Stimulated activated naive CD4-positive, alpha-beta T cell treated with Interleukin-2 at 50 U/mL for 16 hours (primary cell): ENCODE measurements around the gene ANKRD27.
"Not testable (repeated sequence)": the region's sequence is repeated elsewhere in the genome, so short reads cannot be mapped to it uniquely, and the experiment has no call there.

Source experiments
- DNase-seq: peaks from one replicate; lab custom pipeline; 2025; lab: John Stamatoyannopoulos, UW

ANKRD27 gene

DNA sequence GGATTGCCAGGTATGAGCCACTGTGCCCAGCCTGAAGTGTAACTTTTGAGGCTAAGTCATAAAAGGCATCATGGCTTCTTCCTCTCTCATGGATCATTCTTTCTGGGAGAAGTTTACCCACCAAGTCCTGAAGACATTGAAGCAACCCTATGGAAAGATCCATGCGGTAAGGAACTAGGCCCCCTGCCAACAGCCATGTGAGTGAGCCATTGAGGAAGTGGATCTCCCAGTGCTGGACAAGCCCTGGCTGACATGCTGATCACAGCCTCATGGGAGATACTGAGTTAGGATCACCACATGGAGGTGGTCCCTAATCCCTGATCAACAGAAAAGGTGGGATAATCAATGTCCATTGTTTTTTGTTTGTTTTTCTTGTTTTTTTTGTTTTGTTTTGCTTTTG lies 13.3 kb upstream of the ANKRD27 start:
- DNase-seq: no peak

DNA sequence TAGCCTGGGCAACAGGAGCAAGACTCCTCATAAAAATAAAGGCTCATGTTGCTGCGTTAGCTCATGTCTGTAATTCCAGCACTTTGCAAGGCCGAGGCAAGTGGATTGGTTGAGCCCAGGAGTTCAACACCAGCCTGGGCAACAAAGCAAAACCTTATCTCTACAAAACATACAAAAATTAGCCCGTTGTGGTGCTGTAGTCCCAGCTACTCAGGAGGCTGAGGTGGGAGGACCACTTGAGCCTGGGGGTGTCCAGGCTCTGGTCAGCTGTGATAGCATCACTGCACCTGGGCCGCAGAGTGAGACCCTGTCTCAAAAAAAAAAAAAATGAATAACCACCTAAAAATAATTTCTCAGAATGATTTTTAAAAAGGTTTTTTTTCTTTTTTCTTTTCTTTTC lies 12.7 kb upstream of the ANKRD27 start:
- DNase-seq: no peak

DNA sequence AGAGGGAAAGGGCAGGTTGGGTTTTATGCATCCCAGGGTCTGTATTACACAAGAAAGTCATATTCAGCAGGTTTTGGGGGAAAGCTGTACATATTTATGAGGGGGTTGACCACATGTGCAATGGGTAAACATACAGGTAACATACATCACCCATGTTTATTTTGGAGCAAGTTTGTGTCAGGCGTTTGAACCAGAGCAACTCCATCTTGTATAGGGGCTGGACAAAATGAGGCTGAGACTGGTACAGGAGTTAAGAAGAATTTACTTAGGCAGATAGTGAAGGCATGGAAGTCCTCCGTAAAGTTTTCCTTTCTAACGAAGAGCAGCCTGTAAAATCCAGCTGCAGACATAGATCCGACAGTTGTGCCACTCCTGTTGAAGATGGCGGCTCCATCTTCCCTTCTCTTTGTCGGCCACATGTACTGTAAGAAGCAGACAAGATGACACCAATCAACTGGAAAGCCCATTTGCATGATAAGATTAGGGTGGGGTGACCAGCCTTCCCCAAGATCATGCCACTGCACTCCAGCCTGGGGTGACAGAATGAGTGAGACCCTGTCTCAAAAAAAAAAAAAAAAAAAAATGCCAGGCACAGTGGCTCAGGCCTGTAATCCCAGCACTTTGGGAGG lies 12.0 kb upstream of the ANKRD27 start:
- DNase-seq: no peak

DNA sequence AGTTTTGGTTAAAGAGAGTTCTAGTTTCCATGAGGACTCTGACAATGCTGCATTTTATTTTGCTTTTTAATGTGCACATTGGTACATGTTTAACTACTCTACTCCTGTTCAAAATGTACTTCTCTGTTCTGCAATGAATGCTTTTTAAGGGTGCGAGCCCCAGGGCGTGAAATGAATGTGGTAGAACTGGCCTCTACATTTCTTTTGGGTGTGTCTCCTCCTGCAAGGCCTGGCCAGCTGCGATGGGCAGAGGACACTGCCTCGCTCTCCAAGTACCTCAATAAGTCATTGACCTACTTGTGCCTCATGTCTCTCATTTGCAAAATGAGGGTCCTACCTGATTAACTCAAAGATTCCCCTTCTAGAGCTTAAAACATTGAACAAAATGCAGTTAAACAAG lies 7.3 kb upstream of the ANKRD27 start:
- no peak for DNase-seq

DNA sequence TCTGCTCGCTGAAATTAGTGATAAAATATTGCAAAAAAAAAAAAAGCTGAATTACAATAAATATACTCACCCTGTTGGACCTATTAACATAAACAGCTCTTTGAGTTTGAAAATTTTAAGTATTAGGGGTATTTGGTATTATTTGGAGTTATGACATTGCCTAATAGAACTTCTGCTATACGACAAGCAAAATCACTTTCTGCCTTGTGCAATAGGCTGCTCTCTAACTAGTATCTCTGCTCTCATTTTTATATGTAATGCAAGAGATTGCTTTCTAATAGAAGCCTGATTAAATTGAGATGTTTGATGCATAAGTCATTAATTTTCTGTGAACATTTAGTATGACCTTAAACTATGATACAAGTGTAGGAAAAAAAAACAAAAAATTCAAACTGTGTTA lies 6.0 kb upstream of the ANKRD27 start:
- DNase-seq: no peak

DNA sequence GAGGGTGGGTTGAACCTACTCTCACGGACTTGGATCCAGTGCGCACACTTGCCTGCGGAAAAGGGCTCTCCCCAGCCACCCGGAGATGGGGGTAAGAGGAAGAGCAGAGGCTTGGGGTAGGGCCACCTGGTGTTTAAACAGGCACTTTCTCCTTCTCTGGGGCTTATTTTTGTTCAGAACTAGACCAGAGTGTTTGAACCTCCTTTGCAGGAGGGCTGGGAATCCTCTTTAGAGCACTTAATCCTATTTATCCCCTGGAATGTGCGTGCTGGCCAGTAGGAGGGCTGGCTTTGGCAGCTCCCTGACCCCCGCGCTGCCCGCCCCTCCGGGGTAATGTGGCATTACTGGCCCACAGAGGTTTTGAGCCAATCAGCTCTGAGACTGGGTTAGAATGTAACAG lies 2.7 kb upstream of the ANKRD27 start:
- DNase-seq: no peak

DNA sequence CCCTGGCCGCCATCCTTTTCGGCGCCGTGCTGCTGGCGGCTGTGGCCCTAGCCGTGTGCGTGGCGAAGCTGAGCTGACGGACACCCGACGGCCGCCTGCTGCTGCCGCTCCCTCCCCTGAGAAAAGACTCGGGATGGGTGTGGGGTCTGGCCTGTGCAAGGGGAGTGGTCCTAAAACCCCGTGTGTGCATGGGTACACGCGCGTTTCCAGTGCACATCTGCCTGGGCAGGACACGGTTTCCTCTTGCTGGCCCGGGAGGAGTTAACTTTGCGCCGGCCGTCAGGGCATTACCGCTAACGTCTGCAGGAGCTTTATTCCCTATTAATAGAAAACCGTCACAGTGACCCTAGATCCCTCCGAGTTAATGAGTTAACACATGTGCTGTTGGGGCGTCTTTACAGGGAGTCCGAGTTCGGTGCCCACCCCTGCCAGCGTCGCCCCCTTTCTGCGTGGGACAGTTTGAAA lies 1.9 kb upstream of the ANKRD27 start:
- DNase-seq: no peak

DNA sequence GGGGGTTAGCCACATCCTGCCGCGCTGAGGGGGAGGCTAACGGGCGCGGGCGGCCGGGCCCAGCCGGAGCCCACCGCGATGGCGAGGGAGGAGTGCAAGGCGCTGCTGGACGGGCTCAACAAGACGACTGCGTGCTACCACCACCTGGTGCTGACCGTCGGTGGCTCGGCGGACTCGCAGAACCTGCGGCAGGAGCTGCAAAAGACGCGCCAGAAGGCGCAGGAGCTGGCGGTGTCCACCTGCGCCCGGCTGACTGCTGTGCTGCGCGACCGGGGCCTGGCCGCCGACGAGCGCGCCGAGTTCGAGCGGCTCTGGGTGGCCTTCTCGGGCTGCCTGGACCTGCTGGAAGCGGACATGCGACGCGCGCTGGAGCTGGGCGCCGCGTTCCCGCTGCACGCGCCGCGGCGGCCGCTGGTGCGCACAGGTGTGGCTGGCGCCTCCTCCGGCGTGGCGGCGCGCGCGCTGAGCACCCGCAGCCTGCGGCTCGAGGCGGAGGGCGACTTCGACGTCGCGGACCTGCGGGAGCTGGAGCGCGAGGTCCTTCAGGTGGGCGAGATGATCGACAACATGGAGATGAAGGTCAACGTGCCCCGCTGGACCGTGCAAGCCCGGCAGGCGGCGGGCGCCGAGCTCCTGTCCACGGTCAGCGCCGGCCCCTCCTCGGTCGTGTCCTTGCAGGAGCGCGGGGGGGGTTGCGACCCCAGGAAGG lies 1.4 kb upstream of the ANKRD27 start:
- DNase-seq: no peak

DNA sequence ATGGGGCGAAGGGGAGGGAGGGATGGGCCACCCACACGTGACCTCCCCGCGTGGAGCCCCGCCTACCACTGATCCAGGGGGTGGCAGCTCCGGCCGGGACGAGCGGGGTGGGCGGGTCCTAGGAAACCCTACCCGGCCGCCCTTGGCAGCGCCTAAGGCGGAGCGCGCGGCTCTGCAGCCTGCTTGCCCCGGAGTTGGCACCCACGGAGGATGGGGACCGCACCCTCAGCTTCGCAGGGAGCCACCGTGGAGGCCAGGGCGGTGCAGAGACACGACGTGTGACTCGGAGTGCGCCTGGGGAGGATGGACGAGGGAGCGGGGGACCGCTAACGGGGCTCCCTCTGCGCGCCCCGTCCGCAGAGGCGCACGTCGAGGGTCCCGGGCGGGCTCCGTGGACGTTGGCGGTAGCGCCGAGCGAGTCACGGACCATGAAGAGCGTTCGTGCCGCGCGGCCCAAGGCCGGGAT lies 773 bp upstream of the ANKRD27 start, which contains the start of gene RGS9BP:
Gene RGS9BP (plus strand): TSS at position 129 of the 466 bp plus-strand sequence. CDS start 416 bp downstream, outside the sequence.
- DNase-seq: peak; percentile 70

DNA sequence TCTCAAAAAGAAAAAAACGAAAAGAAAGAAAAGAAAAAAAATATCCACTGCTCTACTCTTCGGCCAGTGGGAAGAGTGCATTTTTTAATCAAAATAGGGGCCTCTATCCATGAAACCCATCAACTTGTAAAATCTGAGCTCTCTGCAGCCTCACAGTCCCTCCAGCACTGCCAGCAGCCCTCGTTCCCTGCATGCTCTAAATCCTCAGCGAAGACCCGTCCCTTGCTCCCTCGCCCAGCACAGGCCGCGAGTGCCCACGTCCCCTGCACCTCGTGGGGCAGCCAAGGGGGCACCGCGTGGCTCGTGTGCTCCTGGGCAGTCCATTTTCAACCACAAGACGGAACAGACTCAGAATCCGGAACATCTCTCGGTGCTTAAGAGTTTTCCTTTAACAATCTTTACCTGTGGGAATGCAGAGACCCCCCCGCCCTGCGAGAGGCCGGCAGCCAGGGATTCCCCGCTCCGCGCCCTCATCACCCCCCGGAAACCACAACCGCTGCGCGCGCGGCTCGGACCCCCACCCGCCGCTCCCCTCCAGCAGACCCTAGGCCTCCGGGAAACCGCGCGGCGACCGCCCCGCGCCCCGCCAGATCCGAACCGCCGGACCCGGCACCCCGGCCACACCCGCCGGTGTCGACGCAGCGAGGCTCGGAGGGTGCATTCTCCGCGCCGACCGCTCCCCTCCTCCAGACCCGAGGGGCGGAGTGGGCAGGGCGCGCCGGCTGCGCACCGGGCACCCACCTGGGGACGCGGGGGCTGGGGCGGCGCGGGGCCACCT lies 638 bp downstream of the ANKRD27 start:
- no peak for DNase-seq

DNA sequence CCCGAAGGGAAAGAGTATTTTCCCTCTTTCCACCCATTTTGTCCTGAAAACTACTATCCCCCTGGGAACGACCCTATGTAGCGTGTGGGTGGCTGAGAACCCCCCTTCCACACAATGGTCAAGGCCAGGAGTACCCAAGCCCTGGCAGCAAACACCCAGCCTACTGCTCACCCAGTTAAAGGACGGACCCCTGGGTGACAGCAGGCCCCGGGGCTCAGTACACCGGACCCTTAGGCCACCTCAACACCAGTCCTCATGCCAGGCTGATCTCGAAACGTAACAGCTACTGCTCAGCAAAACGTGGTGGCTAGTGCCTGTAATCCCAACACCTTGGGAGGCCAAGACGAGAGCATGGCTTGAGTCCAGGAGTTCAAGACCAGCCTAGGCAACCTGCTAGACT lies 1.4 kb downstream of the ANKRD27 start:
- no peak for DNase-seq

DNA sequence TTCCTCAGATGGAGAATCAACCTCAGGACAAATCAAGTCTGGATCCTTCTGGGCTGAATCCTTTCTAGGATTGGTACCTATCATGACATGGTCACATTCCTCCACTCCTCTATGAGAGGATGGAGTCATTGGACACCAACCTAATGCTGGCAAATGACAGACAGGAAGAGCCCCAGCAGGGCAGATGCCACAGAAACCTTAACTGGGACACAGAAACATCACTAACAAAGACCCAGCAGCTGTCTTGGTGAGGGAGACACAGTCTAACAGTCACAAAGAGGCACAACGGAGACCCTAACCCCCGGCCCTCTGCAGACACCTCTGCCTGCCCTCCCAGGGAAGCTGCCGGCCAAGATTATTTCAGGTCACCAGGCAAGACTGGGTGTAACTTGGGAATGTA lies 2.1 kb downstream of the ANKRD27 start:
- DNase-seq: no peak

DNA sequence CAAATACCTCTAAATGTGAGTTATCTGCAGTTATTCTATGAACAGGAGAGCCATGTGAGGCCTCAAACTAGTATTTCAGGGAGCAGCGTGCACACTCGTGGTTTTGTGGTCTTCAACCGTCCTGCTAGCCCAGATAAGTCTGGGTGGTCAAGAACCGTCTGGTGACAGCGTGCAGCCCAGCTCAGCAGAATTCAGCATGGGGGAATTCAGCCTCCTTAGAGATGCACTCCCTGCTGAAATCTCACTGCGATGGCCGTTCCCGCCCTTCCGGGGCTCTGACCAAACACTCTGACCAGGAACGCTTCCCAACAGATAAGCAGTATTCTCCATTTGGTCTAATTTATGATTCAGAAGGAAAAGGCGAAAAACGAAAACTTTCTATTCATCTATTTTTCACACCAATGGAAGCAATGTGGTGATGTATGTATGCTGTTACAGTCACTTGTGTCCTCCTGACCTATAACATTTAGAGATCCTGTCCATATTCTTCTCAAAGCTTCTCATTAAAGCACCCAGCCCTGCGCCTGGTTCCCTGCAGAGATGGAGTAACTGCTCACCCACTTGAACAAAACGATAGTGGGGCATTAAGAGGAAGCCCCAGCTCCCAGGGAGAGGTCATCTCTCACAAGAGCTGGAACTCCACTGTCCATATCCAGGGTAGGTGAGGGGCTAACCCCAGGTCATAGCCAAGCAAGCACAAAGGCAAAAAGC lies 2.9 kb downstream of the ANKRD27 start:
- DNase-seq: no peak

DNA sequence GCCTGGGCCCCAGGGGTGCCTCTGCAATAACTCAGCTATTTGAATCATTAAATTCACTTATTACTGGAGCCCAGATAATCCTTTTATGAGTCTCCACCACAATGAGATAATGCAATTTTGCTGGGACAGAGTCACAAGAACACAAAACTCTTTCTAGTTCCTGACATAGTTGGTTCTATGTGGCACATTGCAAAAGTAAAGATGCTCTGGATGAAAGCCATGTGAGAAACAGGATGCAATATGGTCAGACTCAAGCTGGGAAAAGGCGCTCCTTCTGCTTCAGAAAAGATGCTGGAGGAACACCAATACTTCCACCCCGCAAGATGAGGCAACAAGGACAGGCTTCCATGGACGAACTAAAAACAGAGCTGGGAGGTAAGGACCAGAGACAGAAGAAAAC lies 5.7 kb downstream of the ANKRD27 start:
- DNase-seq: no peak

DNA sequence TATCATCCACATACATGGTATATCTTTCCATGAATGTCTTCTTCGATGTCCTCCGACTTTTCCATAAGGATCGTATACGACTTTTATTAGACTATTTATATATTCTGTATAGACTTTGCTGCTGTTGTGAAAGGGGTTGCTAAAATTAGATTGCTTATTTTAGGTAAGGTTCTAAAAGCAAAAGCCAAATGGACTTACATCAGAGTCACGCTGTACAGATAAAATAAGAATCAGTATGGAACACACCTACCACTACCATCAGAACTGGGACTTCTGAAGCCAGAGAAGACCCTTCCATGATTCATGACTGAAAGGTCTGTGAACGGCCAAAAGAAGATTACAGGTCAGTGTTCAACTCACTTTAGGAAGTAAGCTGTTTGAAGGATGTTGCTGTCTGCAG lies 8.9 kb downstream of the ANKRD27 start:
- DNase-seq: no peak

DNA sequence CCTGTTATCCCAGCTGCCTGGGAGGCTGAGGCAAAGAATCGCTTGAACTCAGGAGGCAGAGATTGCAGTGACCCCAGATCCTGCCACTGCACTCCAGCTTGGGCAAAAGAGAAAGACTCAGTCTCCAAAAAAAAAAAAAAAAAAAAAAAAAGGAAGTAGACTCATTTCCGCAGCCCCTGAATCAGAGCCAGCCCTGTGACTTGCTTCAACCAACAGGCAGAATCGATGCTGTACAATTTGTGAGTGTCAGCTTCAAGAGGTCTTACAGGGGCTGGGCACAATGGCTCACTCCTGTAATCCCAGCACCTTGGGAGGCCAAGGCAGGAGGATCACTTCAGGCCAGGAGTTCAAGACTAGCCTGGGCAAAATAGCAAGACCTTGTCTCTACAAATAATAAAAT lies 12.8 kb downstream of the ANKRD27 start:
- no peak for DNase-seq

DNA sequence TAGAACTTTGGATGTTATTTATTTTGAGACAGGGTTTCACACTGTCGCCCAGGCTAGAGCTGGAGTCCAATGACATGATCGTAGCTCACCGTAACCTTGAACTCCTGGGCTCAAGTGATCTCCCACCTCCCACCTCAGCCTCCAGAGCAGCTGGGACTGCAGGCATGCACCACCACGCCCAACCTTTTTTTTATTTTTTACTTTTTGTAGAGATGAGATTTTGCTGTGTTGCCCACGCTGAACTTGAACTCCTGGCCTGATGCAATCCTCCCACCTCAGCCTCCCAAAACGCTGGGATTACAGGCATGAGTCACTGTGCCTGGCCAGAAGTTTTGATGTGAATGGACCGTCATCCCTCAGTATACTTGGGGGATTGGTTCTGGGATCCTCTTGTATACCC lies 13.7 kb downstream of the ANKRD27 start:
- DNase-seq: no peak

DNA sequence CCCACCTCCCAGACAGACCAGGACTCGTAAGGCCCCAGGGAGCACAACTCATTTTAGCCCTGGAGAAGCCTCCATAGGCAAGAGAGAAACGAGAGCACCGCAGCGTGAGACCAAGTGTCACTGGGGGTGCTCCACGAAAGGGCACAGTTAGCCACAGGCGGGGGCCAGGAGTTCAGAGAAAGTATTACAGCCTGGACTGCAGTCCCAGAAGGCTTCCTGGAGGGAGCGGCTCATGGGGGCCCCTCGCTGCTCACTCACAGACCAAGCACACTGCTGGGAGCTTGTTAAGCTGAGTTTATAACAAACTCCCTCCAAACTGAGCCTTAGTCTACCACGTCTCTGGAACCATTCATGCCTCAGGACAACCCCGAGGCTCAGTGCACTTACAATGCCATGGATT lies 16.5 kb downstream of the ANKRD27 start:
- no peak for DNase-seq

DNA sequence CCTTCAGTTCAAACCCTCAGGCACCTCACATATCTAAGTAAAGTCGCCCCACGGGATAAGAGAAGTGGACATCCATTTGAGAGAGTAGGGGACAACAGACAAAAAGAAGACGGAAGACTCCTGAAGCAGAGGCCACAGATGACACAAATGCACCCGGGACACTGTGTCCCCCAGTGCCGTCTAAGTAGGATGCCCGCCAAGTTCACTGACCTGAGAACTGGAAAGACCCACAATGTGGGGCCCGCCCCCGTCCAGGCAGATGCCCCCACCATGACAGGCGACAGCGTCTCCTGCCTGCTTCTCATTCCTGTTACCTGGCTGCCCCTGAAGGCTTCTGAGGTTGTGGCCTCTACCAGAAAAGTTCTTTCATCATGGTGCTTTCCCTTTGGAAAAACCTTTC lies 16.9 kb downstream of the ANKRD27 start:
- DNase-seq: no peak

DNA sequence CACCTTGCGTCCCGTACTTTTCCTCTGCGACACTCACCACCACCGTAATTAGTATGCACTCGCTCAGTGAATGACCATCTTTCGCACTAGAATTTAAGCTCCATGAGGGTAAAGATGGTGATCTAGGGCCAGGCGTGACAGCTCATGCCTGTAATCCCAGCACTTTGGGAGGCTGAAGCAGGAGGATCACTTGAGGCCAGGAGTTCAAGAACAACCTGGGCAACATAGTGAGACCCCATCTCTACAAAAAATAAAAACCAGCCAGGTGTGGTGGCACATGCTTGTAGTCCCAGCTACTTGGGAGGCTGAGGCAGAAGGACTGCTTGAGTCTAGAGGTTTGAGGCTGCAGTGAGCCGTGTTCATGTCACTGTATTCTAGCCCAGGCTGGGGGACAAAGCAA lies 18.6 kb downstream of the ANKRD27 start:
- not testable (repeated sequence) for DNase-seq

DNA sequence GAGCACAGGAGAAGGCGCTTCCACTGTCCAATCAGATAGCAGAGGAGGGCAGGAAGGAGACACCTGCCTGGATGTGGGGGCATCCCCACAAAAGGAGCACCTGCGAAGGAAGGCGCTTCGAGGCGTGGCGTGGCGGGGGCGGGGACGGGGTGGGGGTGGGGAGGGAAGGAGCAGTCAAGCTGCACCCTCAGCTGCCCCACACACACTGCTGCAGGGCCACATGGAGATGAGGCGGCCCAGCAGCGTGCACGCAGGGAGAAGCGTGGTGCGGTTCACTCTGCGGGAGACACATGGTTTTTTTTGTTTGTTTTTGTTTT lies 21.4 kb downstream of the ANKRD27 start:
- no peak for DNase-seq

DNA sequence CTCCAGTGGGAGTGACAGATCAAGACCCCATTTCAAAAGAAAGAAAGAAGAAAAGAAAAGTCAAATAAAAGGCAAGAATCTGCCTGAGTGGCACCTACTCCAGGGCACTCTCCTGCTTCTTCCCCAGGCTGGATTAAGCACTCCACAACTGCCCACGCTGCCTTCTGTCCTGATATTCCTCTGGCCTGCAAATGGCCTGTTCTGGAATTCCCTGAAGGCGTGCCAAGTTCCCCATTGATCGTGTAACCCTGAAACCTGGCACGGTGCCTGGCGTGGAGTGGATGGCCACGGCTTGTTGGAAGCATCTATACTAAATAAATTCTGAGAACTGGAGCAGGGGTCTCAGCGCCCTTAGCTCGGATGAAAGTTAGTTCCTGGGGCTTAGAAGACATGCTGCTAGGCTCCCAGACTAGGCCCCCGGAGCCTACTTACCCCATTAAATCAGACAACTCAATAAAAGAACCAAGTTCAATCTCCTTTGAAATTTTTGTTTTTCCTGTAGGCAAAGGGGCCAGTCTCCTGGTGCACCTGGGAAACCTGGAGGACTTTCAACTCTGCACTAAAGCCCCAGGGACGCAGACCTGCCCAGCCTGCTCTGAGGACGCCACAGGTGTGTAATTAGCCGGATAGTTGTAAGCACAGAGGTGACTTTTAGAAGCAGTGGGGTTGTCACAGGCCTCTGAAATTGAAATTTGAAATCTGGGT lies 21.9 kb downstream of the ANKRD27 start:
- no peak for DNase-seq
